BJ (cell line): ENCODE data around the gene ELOVL5. TPM values are rescaled to one million over a fixed set of nuclear protein-coding genes. Genes with fewer than 3 reads are reported as not detected.
"Not testable (repeated sequence)": the region's sequence is repeated elsewhere in the genome, so short reads cannot be mapped to it uniquely, and the experiment has no call there.

Experiments
- CTCF ChIA-PET: fragments of 350-600 bp; formaldehyde crosslinking; extraction: SDS; loops from one replicate; lab custom pipeline; 2021; ENCODE audit warnings: antibody characterized with exemption, inconsistent platforms; lab: Yijun Ruan, JAX
- POLR2A ChIA-PET: fragments of 300-600 bp; sonication (Branson Sonifier 250); formaldehyde crosslinking; extraction: SDS; loops from one replicate; lab custom pipeline; 2021; ENCODE audit warnings: antibody characterized with exemption; lab: Charles Lee
- DNase-seq: peaks from one replicate; pipeline ENCODE4 v3.0.0-alpha.2; 2011; ENCODE audit warnings: low read depth
- H3K27me3 ChIP-seq: 2 replicates; pipeline ENCODE4 v1.6.0; 2011; ENCODE audit warnings: low read length; ENCODE audit not compliant: control insufficient read depth, insufficient read depth
- H3K36me3 ChIP-seq: 2 replicates; pipeline ENCODE4 v1.5.1; 2011; ENCODE audit warnings: low read length; ENCODE audit not compliant: control insufficient read depth, insufficient read depth
- H3K4me3 ChIP-seq: 2 replicates; pipeline ENCODE4 v1.5.1; 2011; ENCODE audit warnings: low read depth, mild to moderate bottlenecking, control low read depth, low read length
- polyA plus RNA-seq: library from polyadenylated mRNA; depleted of rRNA; stranded (reverse); fragments of >200 nt; gene quantifications from 2 replicates; pipeline ENCODE4 v1.2.3, GENCODE V29; 2011
- TF ChIP-seq, protein P1 (sequence below): IDR thresholded peaks from 2 replicates; pipeline ENCODE4 v1.5.1; 2011; ENCODE audit warnings: low read depth, mild to moderate bottlenecking, control low read depth, inconsistent platforms, low read length, moderate library complexity; ENCODE audit not compliant: insufficient read depth

Gene ELOVL5
- polyA plus RNA-seq, 1 experiment: 88.5 TPM

GRCh38 chr6:53390010-53390409 lies 41.3 kb upstream of the ELOVL5 start:
- ChIA-PET CTCF (no interaction called here), POLR2A (no interaction called here)
- 0 out of 2 replicates have a peak, but pooled peaks cover 5% of the 10 kb centered on the region for H3K27me3 ChIP-seq
- no peak for DNase-seq
- no peak overlapping the region for H3K4me3 ChIP-seq
- no peaks in the 10 kb centered on the region for H3K36me3 ChIP-seq
- TF ChIP-seq, protein P1, sequence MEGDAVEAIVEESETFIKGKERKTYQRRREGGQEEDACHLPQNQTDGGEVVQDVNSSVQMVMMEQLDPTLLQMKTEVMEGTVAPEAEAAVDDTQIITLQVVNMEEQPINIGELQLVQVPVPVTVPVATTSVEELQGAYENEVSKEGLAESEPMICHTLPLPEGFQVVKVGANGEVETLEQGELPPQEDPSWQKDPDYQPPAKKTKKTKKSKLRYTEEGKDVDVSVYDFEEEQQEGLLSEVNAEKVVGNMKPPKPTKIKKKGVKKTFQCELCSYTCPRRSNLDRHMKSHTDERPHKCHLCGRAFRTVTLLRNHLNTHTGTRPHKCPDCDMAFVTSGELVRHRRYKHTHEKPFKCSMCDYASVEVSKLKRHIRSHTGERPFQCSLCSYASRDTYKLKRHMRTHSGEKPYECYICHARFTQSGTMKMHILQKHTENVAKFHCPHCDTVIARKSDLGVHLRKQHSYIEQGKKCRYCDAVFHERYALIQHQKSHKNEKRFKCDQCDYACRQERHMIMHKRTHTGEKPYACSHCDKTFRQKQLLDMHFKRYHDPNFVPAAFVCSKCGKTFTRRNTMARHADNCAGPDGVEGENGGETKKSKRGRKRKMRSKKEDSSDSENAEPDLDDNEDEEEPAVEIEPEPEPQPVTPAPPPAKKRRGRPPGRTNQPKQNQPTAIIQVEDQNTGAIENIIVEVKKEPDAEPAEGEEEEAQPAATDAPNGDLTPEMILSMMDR: no peak

GRCh38 chr6:53388615-53389014 lies 39.9 kb upstream of the ELOVL5 start:
- H3K27me3 ChIP-seq, CTCF ChIA-PET, H3K4me3 ChIP-seq, POLR2A ChIA-PET, DNase-seq, H3K36me3 ChIP-seq: not testable (repeated sequence)

DNA sequence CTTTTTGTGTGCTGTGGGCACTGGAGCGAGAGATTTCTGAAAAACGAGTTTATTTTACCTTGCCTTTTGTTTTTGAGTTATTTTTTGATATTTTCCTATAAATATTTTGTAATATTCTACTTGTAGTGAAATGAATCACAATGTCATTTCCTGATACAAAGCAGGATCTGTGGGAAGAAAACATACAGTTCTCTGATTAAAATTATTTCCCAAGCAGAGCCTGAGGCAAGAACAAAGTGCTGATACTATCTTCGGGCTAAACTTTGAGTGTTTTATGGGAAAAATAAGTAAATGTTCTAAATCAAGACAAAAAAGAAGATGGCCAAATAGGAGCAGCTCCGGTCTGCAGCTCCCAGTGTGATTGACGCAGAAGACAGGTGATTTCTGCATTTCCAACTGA lies 33.7 kb upstream of the ELOVL5 start:
- H3K27me3 ChIP-seq: no peaks in the 10 kb centered on the region
- H3K4me3 ChIP-seq: no peak overlapping the region
- no peaks in the 10 kb centered on the region for H3K36me3 ChIP-seq
- ChIA-PET CTCF (no interaction called here), POLR2A (no interaction called here)
- DNase-seq: no peak
- TF ChIP-seq, protein P1: no peak

DNA sequence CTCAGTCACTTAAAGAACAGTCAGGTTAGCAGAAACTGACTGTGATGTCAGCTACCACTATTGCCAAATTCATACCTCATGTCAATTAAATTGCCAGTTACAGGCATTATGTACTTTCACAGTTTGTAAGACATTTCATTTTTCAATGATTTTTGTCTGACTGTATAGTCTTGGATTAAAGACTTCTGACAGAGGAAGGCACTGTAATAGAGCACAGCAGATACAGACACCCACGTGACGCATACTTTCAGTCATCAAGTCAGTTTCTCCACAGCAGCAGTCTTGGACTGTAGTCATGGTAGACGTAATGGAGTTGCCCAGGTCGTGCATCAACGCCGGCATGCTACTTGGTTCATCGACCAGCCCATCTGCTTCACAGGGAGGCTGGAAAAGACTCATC lies 29.5 kb upstream of the ELOVL5 start:
- Histone ChIP-seq H3K36me3 (no peaks in the 10 kb centered on the region), H3K4me3 (no peak overlapping the region), H3K27me3 (no peaks in the 10 kb centered on the region)
- DNase-seq: no peak
- TF ChIP-seq, protein P1: no peak
- ChIA-PET CTCF (no interaction called here), POLR2A (no interaction called here)

DNA sequence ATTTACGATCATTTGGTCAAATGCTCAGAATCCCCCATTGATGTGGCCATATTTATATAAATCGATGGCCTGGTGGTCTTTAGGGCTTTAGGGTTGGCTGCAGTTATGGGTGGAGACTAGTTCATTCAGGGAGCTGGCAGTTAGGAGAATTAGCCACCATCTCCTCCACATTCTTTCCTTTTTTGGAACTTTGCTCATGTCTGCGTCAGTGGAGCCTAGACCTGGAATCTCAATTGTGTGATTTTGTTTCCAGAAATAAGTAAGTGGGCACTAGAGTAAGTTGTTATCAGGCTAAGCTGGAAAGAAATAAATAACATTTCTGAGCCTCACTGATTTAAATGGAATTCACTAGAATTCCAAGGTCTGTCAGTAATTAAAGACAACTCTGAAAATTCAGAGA lies 29.0 kb upstream of the ELOVL5 start:
- CTCF ChIA-PET: no interaction called here
- TF ChIP-seq, protein P1: no peak
- DNase-seq: no peak

GRCh38 chr6:53377289-53377688 lies 28.5 kb upstream of the ELOVL5 start:
- ChIA-PET POLR2A (interaction anchor here (0.8 kb wide), 1 partner anchor 76 kb away, joined by 3 read pairs; no protein-coding TSS in a partner anchor), CTCF (no interaction called here)
- Histone ChIP-seq H3K4me3 (no peak overlapping the region), H3K27me3 (no peaks in the 10 kb centered on the region), H3K36me3 (no peaks in the 10 kb centered on the region)
- DNase-seq: no peak
- TF ChIP-seq, protein P1: no peak

More for the DNA sequence above, 29.0 kb upstream of the ELOVL5 start:
- POLR2A ChIA-PET: no interaction called here
- H3K27me3 ChIP-seq: no peaks in the 10 kb centered on the region
- no peaks in the 10 kb centered on the region for H3K36me3 ChIP-seq
- no peak overlapping the region for H3K4me3 ChIP-seq
